ENCODE results near the gene REELD1.

REELD1 gene

DNA sequence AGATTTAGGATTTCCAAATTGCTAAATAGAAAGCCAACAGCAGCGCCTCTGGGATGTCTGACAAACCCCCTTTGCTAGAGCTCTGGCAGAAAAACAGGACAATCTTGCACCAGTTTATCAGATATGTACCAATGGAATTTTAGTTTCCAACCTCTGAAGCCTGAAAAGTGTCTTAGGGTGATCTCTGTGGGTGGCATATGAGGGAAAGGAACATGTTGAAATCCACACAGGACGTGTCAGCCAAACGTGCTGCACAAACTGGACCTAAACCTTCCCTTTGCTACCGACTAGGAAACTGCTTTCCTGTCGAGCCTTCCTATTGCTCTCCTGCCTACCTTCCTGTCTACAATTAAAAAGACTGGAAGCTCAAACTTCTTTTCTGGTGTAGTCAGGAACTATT is 53.5 kb downstream of the REELD1 start:
- no peak for DNase-seq

DNA sequence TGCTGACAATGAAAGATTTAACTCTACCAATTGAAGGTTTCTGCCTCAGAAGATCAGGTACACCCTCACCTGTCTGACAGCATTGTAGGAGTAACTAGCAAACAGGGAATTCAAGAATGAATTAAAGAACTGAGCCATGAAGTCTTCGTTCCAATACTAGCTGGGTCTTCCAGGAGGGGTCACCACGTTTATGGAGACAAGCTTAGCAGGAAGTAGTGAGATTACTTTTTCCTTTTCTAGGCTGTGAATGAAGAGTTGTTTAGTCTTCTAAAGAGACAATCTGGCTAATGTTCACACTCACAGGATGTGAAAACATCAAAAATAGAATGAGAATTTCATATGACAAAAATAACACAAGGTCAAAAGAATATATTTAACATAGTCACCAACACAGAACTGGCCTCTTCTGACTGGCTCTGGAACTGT is 54.9 kb downstream of the REELD1 start:
- no peak for DNase-seq

- no peak for DNase-seq
Observed at GRCh38 chr4:146271466-146271865, 57.1 kb downstream of the REELD1 start.

GRCh38 chr4:146273204-146273901 is 59.0 kb downstream of the REELD1 start:
- DNase-seq = no peak

- DNase-seq = no peak
Observed at GRCh38 chr4:146274774-146275173, 60.4 kb downstream of the REELD1 start.

DNA sequence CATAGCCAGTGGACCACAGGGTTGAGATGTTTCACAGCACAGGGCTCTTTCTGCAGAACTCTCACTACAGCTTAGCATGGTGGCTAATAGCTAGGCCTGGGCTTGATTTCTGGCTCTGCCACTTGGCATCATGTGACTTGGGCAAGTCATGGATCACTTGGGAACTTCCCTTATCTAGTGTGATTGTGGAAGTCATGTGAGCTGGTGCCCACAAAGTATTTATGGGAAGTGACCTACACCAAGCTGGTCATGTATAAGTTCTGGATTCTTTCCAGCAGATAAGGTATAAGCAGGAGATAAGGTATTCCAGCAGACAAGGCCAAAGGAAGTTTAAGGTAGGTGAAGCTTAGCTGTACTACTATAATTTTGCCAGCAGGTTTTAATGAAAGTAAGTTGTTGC is 61.0 kb downstream of the REELD1 start:
- DNase-seq = no peak

GRCh38 chr4:146278986-146279385 is 64.6 kb downstream of the REELD1 start:
- DNase-seq = no peak
